Measurements from ENCODE around the gene PLCD3.

GRCh38 chr17:45145035-45145389 lies 12.7 kb upstream of the PLCD3 start:
- no peak for TF ChIP-seq CTCF (IDR thresholded peaks at IDR 0.05; ENCODE audit: low read depth, low read length)
- no peak for TF ChIP-seq EZH2phosphoT487 (IDR thresholded peaks at IDR 0.05; ENCODE audit: low read depth)

Data from OCI-LY3 (cell line).